8988T (cell line): ENCODE measurements around the gene CLMP.
"Not testable (repeated sequence)": the region's sequence is repeated elsewhere in the genome, so short reads cannot be mapped to it uniquely, and the experiment has no call there.

ENCODE experiments used
- DNase-seq: peaks from one replicate; pipeline ENCODE4 v3.0.0; 2011

Gene CLMP

GRCh38 chr11:123166071-123166559 lies 28.9 kb downstream of the CLMP start:
- no peak for DNase-seq

- no peak for DNase-seq
These were observed 30.2 kb downstream of the CLMP start for GRCh38 chr11:123164732-123165450.

DNA sequence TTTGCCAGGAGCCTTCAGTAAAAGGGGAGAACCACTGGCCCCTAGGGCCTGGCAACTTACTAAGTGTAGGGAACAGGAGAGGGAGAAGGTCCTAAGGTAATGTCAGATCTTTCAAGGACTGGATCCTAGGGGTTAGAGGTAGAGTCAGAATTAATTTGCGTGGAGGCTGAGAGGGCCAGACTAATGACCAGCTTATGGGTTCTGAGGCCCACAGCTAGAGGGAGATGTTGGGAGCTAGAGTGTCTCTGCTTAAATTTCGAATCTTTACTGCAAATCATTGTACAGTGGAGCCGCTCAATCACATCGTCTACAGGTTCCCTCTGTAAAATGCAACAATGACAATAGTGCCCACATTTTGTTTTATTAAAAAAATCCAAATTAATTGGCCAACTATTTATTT lies 31.4 kb downstream of the CLMP start:
- no peak for DNase-seq

GRCh38 chr11:123161376-123162030 lies 33.5 kb downstream of the CLMP start:
- no peak for DNase-seq

DNA sequence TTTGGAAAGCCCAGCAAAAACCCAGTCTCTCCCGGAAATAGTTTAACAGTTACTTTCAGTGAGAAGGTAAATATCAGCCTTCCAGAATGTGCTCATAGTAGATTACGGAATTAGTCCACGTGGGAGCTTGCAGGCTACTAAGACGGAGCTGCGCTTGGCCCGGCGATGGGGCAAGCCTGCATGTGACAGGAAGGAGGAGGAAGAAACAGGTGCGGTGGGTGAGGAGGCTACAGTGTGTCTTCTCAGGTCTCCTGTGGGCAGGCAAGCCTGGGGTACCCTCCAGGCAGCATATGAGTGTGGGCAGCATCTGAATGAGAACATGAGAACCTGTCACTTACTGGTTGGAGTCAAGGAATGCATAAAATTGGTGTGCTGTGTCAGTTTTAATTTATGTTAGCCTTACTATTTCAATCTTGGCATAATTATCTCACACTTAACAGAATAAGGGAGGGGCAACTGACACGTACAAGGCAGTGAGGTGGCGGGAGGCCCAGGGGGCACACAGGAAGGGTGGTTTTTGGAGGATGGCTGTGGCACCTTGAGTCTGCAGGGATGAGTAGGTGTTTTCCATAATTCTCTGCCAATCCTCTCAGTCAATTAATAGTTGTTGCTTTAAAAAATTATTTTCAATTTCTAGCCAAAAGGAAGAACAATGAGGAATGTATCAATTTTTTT lies 35.7 kb downstream of the CLMP start:
- DNase-seq: no peak

GRCh38 chr11:123158033-123159003 lies 36.7 kb downstream of the CLMP start:
- DNase-seq: no peak

GRCh38 chr11:123152951-123153350 lies 42.1 kb downstream of the CLMP start:
- no peak for DNase-seq

- not testable (repeated sequence) for DNase-seq
These were observed 42.7 kb downstream of the CLMP start for GRCh38 chr11:123152346-123152745.

DNA sequence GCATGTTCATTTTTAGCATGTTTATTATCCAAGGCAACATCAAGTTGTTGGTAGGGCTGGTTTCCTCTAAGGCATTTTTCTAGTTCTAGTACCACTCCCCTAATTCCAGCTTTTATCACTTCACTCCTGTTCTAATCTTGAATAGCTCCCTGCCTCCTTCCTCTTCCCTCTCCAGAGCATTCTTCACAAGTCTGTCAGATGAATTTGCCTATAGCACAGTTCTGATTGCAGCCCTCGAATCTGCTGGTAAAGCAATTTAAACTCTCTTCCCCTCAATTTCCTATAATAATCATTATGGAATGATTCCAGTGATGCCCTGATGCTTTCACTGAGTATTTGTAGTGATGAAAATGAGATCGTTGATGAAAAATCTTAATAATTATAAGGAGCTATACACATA lies 43.3 kb downstream of the CLMP start:
- no peak for DNase-seq

GRCh38 chr11:123151366-123151765 lies 43.7 kb downstream of the CLMP start:
- no peak for DNase-seq

DNA sequence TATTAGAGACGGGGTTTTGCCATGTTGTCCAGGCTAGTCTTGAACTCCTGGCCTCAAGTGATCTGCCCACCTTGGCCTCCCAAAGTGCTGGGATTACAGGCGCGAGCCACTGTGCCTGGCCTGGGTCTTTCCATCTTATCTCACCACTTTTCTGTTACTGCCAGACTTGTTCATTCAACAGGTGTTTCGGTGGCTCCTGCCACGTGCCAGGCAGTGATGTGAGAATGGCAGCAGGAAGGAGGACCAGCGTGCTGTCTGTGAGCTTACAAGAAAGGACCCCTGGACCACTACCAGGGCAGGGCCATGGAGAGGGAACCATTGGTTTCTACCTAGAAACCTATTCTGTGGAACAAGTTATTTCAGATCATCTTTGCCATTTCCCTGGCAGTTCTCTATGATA lies 44.2 kb downstream of the CLMP start:
- no peak for DNase-seq

DNA sequence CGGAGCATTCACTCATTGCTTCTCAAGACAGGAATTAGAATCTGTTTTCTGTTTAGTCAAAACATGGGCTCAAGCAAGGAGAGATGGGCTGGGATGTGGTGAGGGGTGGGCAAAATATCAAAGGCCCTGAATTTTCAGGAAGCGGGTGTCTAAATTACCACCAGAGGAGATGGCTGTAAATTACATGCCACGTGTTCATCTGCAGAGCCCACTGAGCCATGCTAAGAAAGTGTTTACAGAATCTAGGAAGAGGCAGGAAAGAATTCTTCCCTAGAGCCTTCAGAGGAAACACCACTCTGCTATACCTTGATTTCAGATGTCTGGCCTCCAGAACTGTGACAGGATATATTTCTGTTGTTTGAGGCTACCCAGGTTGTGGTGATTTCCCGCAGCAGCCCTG lies 46.1 kb downstream of the CLMP start:
- no peak for DNase-seq

- no peak for DNase-seq
These were observed 49.4 kb downstream of the CLMP start for GRCh38 chr11:123145661-123146060.

DNA sequence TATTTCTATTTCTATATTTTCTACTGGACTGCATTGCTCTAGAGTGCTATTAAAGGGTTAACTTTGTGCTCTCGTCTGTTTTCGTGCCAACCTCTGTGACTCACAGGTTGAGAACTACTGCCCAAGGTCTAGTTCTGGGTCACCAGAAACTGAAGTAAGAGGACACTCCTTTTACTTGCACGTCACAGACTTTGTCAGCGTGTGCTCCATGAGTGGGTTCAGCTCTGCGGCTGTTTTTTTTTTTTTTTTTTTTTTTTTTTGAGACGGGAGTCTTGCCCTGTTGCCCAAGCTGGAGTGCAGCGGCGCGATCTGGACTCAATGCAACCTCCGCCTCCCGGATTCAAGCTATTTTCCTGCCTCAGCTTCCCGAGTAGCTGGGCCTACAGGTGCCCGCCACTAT lies 49.8 kb downstream of the CLMP start:
- DNase-seq: peak; percentile 63

DNA sequence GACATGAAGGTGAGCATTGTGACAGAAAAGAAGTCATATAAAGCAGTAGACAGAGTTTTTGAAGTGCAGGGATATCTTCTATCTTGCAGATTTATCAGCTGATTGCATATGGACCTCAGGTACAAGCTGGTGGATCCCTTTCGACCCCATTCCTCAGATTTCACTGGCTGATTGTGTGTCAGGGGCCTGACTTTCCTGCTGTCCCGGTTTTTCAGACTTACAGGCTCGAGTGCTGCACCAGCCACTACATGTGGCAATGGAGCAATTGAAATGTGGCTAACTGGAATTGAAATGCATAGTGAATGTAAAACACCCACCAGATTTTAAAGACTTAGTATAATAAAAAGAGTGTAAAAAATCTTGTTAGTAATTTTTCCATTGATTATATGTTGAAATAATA lies 50.3 kb downstream of the CLMP start:
- DNase-seq: no peak

DNA sequence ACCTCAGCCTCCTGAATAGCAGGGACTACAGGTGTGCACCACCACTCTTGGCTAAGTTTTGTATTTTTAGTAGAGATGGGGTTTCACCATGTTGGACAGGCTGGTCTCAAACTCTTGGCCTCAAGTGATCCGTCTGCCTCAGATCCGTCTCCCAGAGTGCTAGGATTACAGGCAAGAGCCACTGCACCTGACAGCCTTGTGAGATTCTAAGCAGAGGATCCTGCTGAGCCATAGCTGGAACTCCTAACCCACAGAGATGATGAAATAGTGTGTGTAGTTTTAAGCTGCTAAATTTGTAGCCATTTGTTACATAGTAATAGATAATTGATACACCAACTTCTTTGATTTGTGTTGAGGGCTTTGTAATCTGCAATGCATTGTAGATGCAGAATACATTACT lies 51.1 kb downstream of the CLMP start:
- no peak for DNase-seq

GRCh38 chr11:123143476-123143875 lies 51.6 kb downstream of the CLMP start:
- no peak for DNase-seq

DNA sequence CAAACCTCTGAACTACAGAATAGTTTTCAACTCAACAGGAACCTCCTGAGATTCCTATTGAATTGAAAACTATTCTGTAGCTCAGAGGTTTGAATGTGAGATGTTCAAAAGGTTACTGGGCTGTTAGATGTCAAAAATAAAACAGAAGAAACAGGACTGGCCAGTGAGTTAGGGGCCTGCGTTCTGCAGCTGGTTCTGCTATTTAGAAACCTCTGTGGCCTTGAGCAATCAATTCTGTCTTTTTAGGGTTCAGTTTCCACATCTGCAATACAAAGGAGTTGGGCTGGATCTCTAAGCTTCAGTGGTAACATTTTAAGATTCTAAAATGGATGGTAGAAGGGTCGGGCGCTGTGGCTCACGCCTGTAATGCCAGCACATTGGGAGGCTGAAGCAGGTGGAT lies 55.8 kb downstream of the CLMP start:
- DNase-seq: no peak

DNA sequence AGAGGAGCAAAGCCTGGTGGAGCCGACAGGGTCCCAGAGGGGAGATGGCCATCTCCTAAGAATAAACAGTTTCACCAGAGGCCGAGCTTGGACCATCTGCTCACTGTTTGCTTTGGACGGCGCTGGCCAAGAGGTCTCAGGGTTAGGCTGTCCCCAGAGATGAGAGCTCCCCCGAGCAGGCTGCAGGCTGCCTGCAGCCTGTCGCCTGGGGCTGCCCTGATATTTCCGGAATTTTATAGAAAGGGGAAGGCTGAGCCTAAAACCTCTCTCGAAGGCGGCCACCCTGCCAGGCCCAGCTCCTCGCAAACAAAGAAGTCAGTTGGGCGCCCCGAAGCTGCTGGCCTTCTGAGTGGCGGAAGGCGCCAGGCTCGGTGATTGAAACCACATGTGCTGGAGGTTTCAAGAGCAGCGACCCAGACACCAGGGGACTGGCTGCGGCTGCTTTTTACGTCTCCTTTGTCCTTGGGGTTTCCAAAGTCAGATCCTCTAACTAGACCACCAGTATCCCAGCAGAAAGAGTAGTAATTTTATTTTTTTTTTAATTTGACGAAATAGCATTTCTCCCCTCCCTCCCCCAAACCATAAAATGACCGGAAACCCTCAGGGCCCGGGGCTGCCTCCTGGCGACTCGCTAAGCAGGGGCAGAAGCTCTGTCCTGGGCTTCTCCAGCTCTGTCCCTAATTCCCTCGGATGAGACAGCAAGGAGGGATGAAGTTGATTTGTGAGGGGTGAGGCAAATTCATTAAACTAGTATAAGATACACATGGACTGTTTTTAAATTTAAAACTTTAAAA lies 57.4 kb downstream of the CLMP start:
- no peak for DNase-seq

- DNase-seq: no peak
These were observed 59.1 kb downstream of the CLMP start for GRCh38 chr11:123135863-123136446.

- DNase-seq: no peak
These were observed 62.2 kb downstream of the CLMP start for GRCh38 chr11:123132881-123133280.
